K562 (cell line): ENCODE measurements around the gene RABL3. TPM values are rescaled to one million over a fixed set of nuclear protein-coding genes. Genes with fewer than 3 reads are reported as not detected.

ENCODE experiments used
- ATAC-seq: fragments of 200-7000 bp; cut with Tn5 transposase; 3 replicates; pipeline ENCODE4 v1.9.1; 2020; ENCODE audit warnings: moderate library complexity
- Bru-seq: library from RNA; stranded (reverse); fragments of 400-500 nt; gene quantifications from one replicate; lab custom pipeline; 2021; lab: Mats Ljungman, UMichigan
- BruChase-seq, 2 experiments: library from RNA; stranded (reverse); fragments of 400-500 nt; gene quantifications; one replicate each; lab custom pipeline; 2021; lab: Mats Ljungman, UMichigan
- BruUV-seq: library from RNA; stranded (reverse); fragments of 400-500 nt; replicated peaks from 2 replicates; lab custom pipeline; 2021; lab: Mats Ljungman, UMichigan
- CTCF ChIA-PET: fragments of 300-600 bp; formaldehyde crosslinking; extraction: SDS; loops from one replicate; lab custom pipeline; 2021; ENCODE audit warnings: low intra/inter-chr PET ratio; lab: Yijun Ruan, JAX
- POLR2A ChIA-PET: fragments of 300-600, 350-650 bp; sonication (Branson Sonifier 250); formaldehyde crosslinking; extraction: SDS; loops from one replicate; lab custom pipeline; 2021; ENCODE audit warnings: antibody characterized with exemption, inconsistent platforms; lab: Yijun Ruan, JAX
- DNase-seq, 4 experiments: peaks; one replicate each; pipeline versions ENCODE4 v3.0.0 to v3.0.0-alpha.2; 2011 to 2018; ENCODE audit warnings: low spot score in 3 of 4, mixed read lengths in 3 of 4; ENCODE audit errors: extremely low read depth in 1 of 4
- FAIRE-seq: peaks from 2 replicates; lab custom pipeline; 2011; peaks lifted over from hg19 to GRCh38; lab: Jason Lieb, UNC
- H2AFZ ChIP-seq: 2 replicates; pipeline ENCODE4 v1.6.0; 2011; ENCODE audit warnings: low read depth, low read length, control low read depth, inconsistent platforms
- H3K27ac ChIP-seq: fragments of 200-600 bp; 3 replicates; pipeline ENCODE4 v1.8.0; 2011; ENCODE audit warnings: low read depth, mild to moderate bottlenecking, control low read depth, inconsistent platforms, low read length, moderate library complexity, mixed read lengths; ENCODE audit errors: extremely low read depth
- H3K27me3 ChIP-seq, 2 experiments: fragments of 300-600 bp in 1 of 2; 2 replicates in 1 of 2; 3 replicates in 1 of 2; pipeline versions ENCODE4 v1.6.0 to v1.8.0; 2011; ENCODE audit warnings: inconsistent platforms in 2 of 2, low read length in 2 of 2, mild to moderate bottlenecking in 1 of 2, mixed read lengths in 1 of 2, moderate library complexity in 1 of 2; ENCODE audit not compliant: control insufficient read depth in 2 of 2, insufficient read depth in 2 of 2
- H3K36me3 ChIP-seq: fragments of 300-600 bp; 3 replicates; pipeline ENCODE4 v1.8.0; 2011; ENCODE audit warnings: mild to moderate bottlenecking, low read length, inconsistent platforms; ENCODE audit not compliant: control insufficient read depth, insufficient read depth
- H3K4me1 ChIP-seq, 2 experiments: fragments of 200-600 bp in 1 of 2; replicated peaks in 1 of 2; 2 replicates in 1 of 2; 3 replicates in 1 of 2; pipeline versions ENCODE4 v1.5.1 to v1.8.0; 2011; ENCODE audit warnings: inconsistent platforms in 2 of 2, low read length in 2 of 2, mild to moderate bottlenecking in 1 of 2, mixed read lengths in 1 of 2, moderate library complexity in 1 of 2; ENCODE audit not compliant: control insufficient read depth in 2 of 2, insufficient read depth in 2 of 2
- H3K4me2 ChIP-seq: 2 replicates; pipeline ENCODE4 v1.6.1; 2011; ENCODE audit warnings: low read length, control low read depth, inconsistent platforms, mixed read lengths; ENCODE audit not compliant: insufficient read depth
- H3K4me3 ChIP-seq: fragments of 200-600 bp; sonication (generic), shearing (Covaris generic); 2 replicates; pipeline ENCODE4 v1.5.1; 2016; ENCODE audit warnings: control low read depth, inconsistent platforms
- H3K79me2 ChIP-seq: fragments of 200-600 bp; 3 replicates; pipeline ENCODE4 v1.8.0; 2011; ENCODE audit warnings: low read length, inconsistent platforms; ENCODE audit not compliant: control insufficient read depth, insufficient read depth
- H3K9ac ChIP-seq, 2 experiments: 2 replicates each; pipeline versions ENCODE4 v1.6.0 to v1.6.1; 2011; ENCODE audit warnings: low read depth in 2 of 2, low read length in 2 of 2, control low read depth in 1 of 2, inconsistent platforms in 1 of 2, mild to moderate bottlenecking in 1 of 2, mixed read lengths in 1 of 2; ENCODE audit not compliant: insufficient read depth in 1 of 2
- H3K9me1 ChIP-seq: one replicate; pipeline ENCODE4 v1.6.0; 2011; ENCODE audit warnings: inconsistent platforms, mild to moderate bottlenecking, low read length, moderate library complexity; ENCODE audit not compliant: control insufficient read depth, insufficient read depth
- H3K9me3 ChIP-seq: replicated peaks from 2 replicates; pipeline ENCODE4 v1.5.1; 2011; ENCODE audit warnings: low read depth, low read length, inconsistent platforms; ENCODE audit not compliant: control insufficient read depth, insufficient read depth
- H4K20me1 ChIP-seq: replicated peaks from 2 replicates; pipeline ENCODE4 v1.6.1; 2011; ENCODE audit warnings: low read length, inconsistent platforms, mixed read lengths; ENCODE audit not compliant: control insufficient read depth, insufficient read depth
- ARID3A ChIP-seq: IDR thresholded peaks from 2 replicates; pipeline ENCODE4 v1.6.1; 2012; ENCODE audit warnings: low read depth, low read length, improper control_type of control experiment, borderline replicate concordance
- ATF2 ChIP-seq: sonication (generic); formaldehyde crosslinking; IDR thresholded peaks from 2 replicates; pipeline ENCODE4 v1.8.1; 2022; ENCODE audit warnings: missing genetic modification reagents
- ESRRB ChIP-seq: fragments of 250-450 bp; sonication (Bioruptor Pico); IDR thresholded peaks from 2 replicates; pipeline ENCODE4 v1.5.0; 2020; ENCODE audit warnings: mild to moderate bottlenecking, moderate library complexity, borderline replicate concordance
- ETS1 ChIP-seq: conservative IDR thresholded peaks from 2 replicates; pipeline ENCODE4 v1.6.1; 2011; ENCODE audit warnings: low read depth, mild to moderate bottlenecking, low read length; ENCODE audit not compliant: control insufficient read depth
- KDM5B ChIP-seq: fragments of 200-600 bp; sonication (generic); IDR thresholded peaks from 2 replicates; pipeline ENCODE4 v1.6.1; 2012; ENCODE audit warnings: low read depth, mild to moderate bottlenecking, moderate library complexity, low read length, control low read depth, inconsistent platforms; ENCODE audit not compliant: insufficient replicate concordance
- NFE2 ChIP-seq: IDR thresholded peaks from 2 replicates; pipeline ENCODE4 v1.6.1; 2014; ENCODE audit warnings: antibody characterized with exemption, low read depth
- PTTG1 ChIP-seq: fragments of 450-650 bp; IDR thresholded peaks from 2 replicates; pipeline ENCODE4 v1.6.1; 2016; ENCODE audit warnings: low read depth, mild to moderate bottlenecking, missing genetic modification characterization, missing compliant biosample characterization
- XRCC3 ChIP-seq: fragments of 450-650 bp; IDR thresholded peaks from 2 replicates; pipeline ENCODE4 v1.6.1; 2017; ENCODE audit warnings: mild to moderate bottlenecking, moderate library complexity
- ZNF124 ChIP-seq: sonication (generic); formaldehyde crosslinking; IDR thresholded peaks from 2 replicates; pipeline ENCODE4 v1.8.1; 2022; ENCODE audit warnings: missing genetic modification reagents
- ZNF431 ChIP-seq: sonication (generic); formaldehyde crosslinking; IDR thresholded peaks from 2 replicates; pipeline ENCODE4 v1.8.0; 2022; ENCODE audit warnings: mild to moderate bottlenecking, missing genetic modification reagents
- ZNF584 ChIP-seq: fragments of 200-800 bp; sonication (Bioruptor generic); IDR thresholded peaks from 2 replicates; pipeline ENCODE4 v1.6.1; 2016; ENCODE audit warnings: low read depth, mild to moderate bottlenecking, missing genetic modification characterization, missing compliant biosample characterization
- WGBS: fragments of 100-300 bp; shearing (Covaris generic); methylation state at CpG from one replicate; pipeline ENCODE4 v1.1.6; 2016; ENCODE audit warnings: low coverage, mixed read lengths; ENCODE audit not compliant: insufficient coverage; ENCODE audit errors: missing lambda C conversion rate; 5-methylcytosine and 5-hydroxymethylcytosine counted together
- in situ Hi-C: fragments of 300-500 bp; cut with MboI; formaldehyde crosslinking; loops from 4 replicates; pipeline ENCODE4 v1.15.0; 2018; ENCODE audit warnings: inconsistent platforms, mixed read lengths
- intact Hi-C: fragments of 100-400 bp; cut with micrococcal nuclease; formaldehyde crosslinking; loops from 2 replicates; pipeline ENCODE4 v1.14.2; 2022
- long read RNA-seq, 3 experiments: library from polyadenylated mRNA in 2 of 3; library from RNA in 1 of 3; unstranded in 2 of 3; stranded (forward) in 1 of 3; transcript quantifications; one replicate each; pipeline ENCODE4 v2.0.0, GENCODE V29; 2019 to 2022
- polyA minus RNA-seq, 3 experiments: library from RNA; depleted of rRNA, polyadenylated mRNA; stranded (reverse); fragments of >200 nt; gene quantifications; 2 replicates each; pipeline ENCODE4 v1.2.3, GENCODE V29; 2011
- polyA plus RNA-seq, 8 experiments: library from polyadenylated mRNA; depleted of rRNA in 4 of 8; stranded (reverse) in 5 of 8; unstranded in 3 of 8; fragments of >200 nt; fragmentation: Nextera tagmentation in 2 of 8; fragmentation: Illumina TruSeq in 1 of 8; extraction: Ambion mirVana in 2 of 8; extraction: Trizol in 1 of 8; gene quantifications; 2 replicates each; pipeline versions ENCODE4 v1.2.1 to v1.2.3, GENCODE V29; 2011 to 2014; ENCODE audit warnings: inconsistent platforms in 1 of 8, missing spikeins in 1 of 8
- total RNA-seq, 7 experiments: library from RNA; depleted of rRNA in 6 of 7; stranded (reverse); fragments of >200 nt in 6 of 7; fragmentation: Illumina TruSeq in 2 of 7; extraction: Trizol in 2 of 7; gene quantifications; 2 replicates each; pipeline versions ENCODE4 v1.2.1 to v1.2.3, GENCODE V29; 2011 to 2021; ENCODE audit warnings: low replicate concordance in 1 of 7

The RABL3 gene
- total RNA-seq (2011; cell fraction: chromatin; rRNA removed; ENCODE audit: low replicate concordance) = 1.6 and 4.8 TPM in 2 replicates
- total RNA-seq (2011; cell fraction: nucleolus; rRNA removed) = 0.67 and 1.2 TPM in 2 replicates
- total RNA-seq (2011; cell fraction: nucleoplasm; rRNA removed) = 2.9 and 8.6 TPM in 2 replicates
- total RNA-seq (2014; rRNA removed) (6.5 and 6.7 TPM in 2 replicates), total RNA-seq (2014; rRNA removed; fragmentation: Illumina TruSeq; extraction: Trizol) (17.6 and 24.7 TPM in 2 replicates), total RNA-seq (2015; rRNA removed; fragmentation: Illumina TruSeq; extraction: Trizol) (11.4 and 12.3 TPM in 2 replicates), total RNA-seq (2021) (11.6 and 12.8 TPM in 2 replicates), polyA plus RNA-seq (2011; rRNA removed) (6.6 and 9.2 TPM in 2 replicates), polyA plus RNA-seq (2014; fragmentation: Illumina TruSeq; extraction: Trizol) (20.0 and 21.9 TPM in 2 replicates), polyA plus RNA-seq (2014; fragmentation: Nextera tagmentation; extraction: Ambion mirVana) (10 to 100 TPM; 21.5 to 30.7 TPM), polyA plus RNA-seq (2014; rRNA removed) (8.2 and 8.4 TPM in 2 replicates), polyA minus RNA-seq (2011; rRNA and poly(A)+ RNA removed) (9.8 and 11.2 TPM in 2 replicates), Bru-seq, nascent RNA (percentile 61 among the genes with signal in this experiment), BruChase-seq, experiment 1, labeled RNA remaining after a 2-hour chase (percentile 62 among the genes with signal in this experiment), BruChase-seq, experiment 2, labeled RNA remaining after a 6-hour chase (percentile 61 among the genes with signal in this experiment)
- polyA plus RNA-seq (2011; cell fraction: cytosol; rRNA removed) = 1.6 and 3.6 TPM in 2 replicates
- 0.83 and 1.6 TPM in 2 replicates for polyA plus RNA-seq (2011; cell fraction: nucleus; rRNA removed)
- polyA plus RNA-seq (2012) = 9.2 and 18.8 TPM in 2 replicates
- polyA minus RNA-seq (2011; cell fraction: cytosol; rRNA and poly(A)+ RNA removed) = 3.3 and 4.1 TPM in 2 replicates
- polyA minus RNA-seq (2011; cell fraction: nucleus; rRNA and poly(A)+ RNA removed) = 1.1 and 1.4 TPM in 2 replicates
- long read RNA-seq, experiment 1, transcript RABL3-201 (8 exons, 3,883 nt) = major isoform, 31 of 66 reads
- long read RNA-seq, experiment 1, transcript RABL3-206 (7 exons, 760 nt) = minor isoform, 5 of 66 reads
- long read RNA-seq, experiment 1, partial matches to known transcripts = 1 of 66 reads
- long read RNA-seq, experiment 1, other reads (novel, unspliced or antisense) = 29 of 66 reads
- long read RNA-seq, experiment 2, partial matches to known transcripts = 0 of 16 reads
- long read RNA-seq, experiment 2, other reads (novel, unspliced or antisense) = 12 of 16 reads
- long read RNA-seq, experiment 3, transcript RABL3-201 (8 exons, 3,883 nt) = major isoform, 19 of 24 reads
- long read RNA-seq, experiment 3, partial matches to known transcripts = 0 of 24 reads
- long read RNA-seq, experiment 3, other reads (novel, unspliced or antisense) = 2 of 24 reads

GRCh38 chr3:120742198-120742848, at the start of gene RABL3, which contains the start of gene GTF2E1:
Gene RABL3, minus strand, starts transcription at chr3:120742516. Its CDS starts 9 bp downstream, at chr3:120742507.
Gene GTF2E1, plus strand, starts transcription at chr3:120742744. Its CDS starts 7,809 bp downstream, at chr3:120750553.
- ATAC-seq (peak; percentile 99), FAIRE-seq (peak; percentile 100), DNase-seq (peak; percentile 87 to 96 (median 92))
- peak within 1 kb of the TSS; percentile 100 for H3K27ac ChIP-seq
- H3K9ac ChIP-seq = peak within 1 kb of the TSS; percentile 98 to 99
- H3K9me3 ChIP-seq = no peaks in the 10 kb centered on the region; the same call in 1 of the 2 replicates
- CTCF ChIA-PET = no interaction called here
- in situ Hi-C loops = no loop called here
- intact Hi-C loops = loop anchor here (2.0 kb wide), 1 partner anchor 120 kb away; no protein-coding TSS in a partner anchor
- H3K9me1 ChIP-seq = no peaks in the 10 kb centered on the region
- no peaks in the 10 kb centered on the region for H3K27me3 ChIP-seq
- POLR2A ChIA-PET = interaction anchor here (0.7 to 1.0 kb wide), 3 partner anchors 12 to 183 kb away, joined by 3 to 4 read pairs (median 4); no protein-coding TSS in a partner anchor
- WGBS = under 1% methylated on average over 32 of the region's 39 CpGs
- H2AFZ ChIP-seq = peak within 1 kb of the TSS; percentile 100
- H3K4me2 ChIP-seq = peak within 1 kb of the TSS; percentile 97
- peaks cover 55% of the 10 kb centered on the region for H3K79me2 ChIP-seq
- H4K20me1 ChIP-seq = no peaks in the 10 kb centered on the region
- H3K4me3 ChIP-seq = peak within 1 kb of the TSS; percentile 98
- no peaks in the 10 kb centered on the region; a peak in 2 of 5 replicates for H3K4me1 ChIP-seq
- H3K36me3 ChIP-seq = 0 out of 3 replicates have a peak, but pooled peaks cover 4% of the 10 kb centered on the region
- no TSS peak for BruUV-seq
- TF ChIP-seq ETS1 (no peak; the same call in 1 of the 2 replicates), ZNF584 (CRISPR knock-in tag) (no peak), NFE2 (no peak), ARID3A (no peak), ATF2 (CRISPR knock-in tag) (no peak), KDM5B (peak; percentile 61), PTTG1 (no peak), ZNF124 (CRISPR knock-in tag) (no peak), XRCC3 (no peak), ZNF431 (no peak), ESRRB (CRISPR knock-in tag) (no peak)
